Hepatocyte (in vitro differentiated cells): Measurements from ENCODE around the gene GPR25.

Experiments used
- CTCF ChIP-seq: fragments of 200-600 bp; sonication (generic); IDR thresholded peaks from 2 replicates; pipeline ENCODE4 v1.5.1; 2016; ENCODE audit warnings: antibody characterized with exemption, mild to moderate bottlenecking; ENCODE audit not compliant: poor library complexity
- EZH2 ChIP-seq: fragments of 200-600 bp; sonication (generic); IDR thresholded peaks from 2 replicates; pipeline ENCODE4 v1.6.1; 2016; ENCODE audit warnings: antibody characterized with exemption, mild to moderate bottlenecking, borderline replicate concordance
- EZH2phosphoT487 ChIP-seq: fragments of 200-600 bp; sonication (generic); IDR thresholded peaks from one replicate; pipeline ENCODE4 v1.6.1; 2018; ENCODE audit warnings: antibody characterized with exemption, mild to moderate bottlenecking, low read depth, moderate library complexity; ENCODE audit not compliant: unreplicated experiment, severe bottlenecking

DNA sequence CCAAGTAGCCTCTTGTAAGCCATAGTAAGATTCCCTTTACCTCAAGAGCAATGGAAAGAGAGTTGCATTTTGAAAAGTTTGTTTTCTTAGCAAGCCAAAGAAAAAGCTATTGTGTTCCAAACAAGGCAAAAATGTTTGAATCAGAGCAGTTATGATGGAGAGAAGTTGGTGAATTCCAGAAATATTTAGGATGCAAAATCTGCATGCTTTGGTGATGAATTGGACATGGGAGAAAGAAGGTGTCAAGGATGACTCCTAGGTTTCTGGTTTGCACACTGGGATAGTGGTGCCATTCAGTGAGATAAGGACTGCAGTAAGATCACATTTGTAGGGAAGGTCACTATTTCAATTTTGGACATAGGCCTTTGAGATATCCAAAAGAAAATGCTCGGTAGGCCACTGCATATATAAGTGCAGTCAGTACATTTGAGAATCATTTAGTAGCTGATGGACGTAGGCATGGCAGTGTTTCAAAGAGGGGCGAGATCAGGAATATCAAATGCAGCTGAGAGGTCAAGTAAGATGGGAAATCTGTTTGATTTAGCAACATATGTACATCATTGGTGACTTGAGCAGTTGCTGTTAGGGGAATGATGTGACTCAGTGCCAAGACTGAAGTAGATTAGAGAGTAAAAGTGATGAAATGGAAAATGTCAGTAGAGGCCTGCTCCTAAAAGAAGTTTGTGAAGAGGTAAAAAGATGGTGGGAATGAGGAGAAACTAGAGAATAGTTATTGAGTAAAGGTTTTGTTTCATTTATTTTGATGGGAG is 33.9 kb upstream of the GPR25 start:
- TF ChIP-seq CTCF (no peak), EZH2phosphoT487 (no peak), EZH2 (no peak)
